PC-3 (cell line): Measurements from ENCODE around the gene SLC34A3. TPM values are rescaled to one million over a fixed set of nuclear protein-coding genes. Genes with fewer than 3 reads are reported as not detected.
"Not testable (repeated sequence)": the region's sequence is repeated elsewhere in the genome, so short reads cannot be mapped to it uniquely, and the experiment has no call there.

Source experiments
- ATAC-seq: fragments of 200-7000 bp; cut with Tn5 transposase; 2 replicates; pipeline ENCODE4 v1.9.1; 2020; ENCODE audit warnings: mild to moderate bottlenecking, moderate library complexity
- BruUV-seq: library from RNA; stranded (reverse); fragments of 400-500 nt; replicated peaks from 2 replicates; lab custom pipeline; 2021; lab: Mats Ljungman, UMichigan
- CTCF ChIA-PET: fragments of 300-600 bp; sonication (Branson Sonifier 250); formaldehyde crosslinking; loops from one replicate; lab custom pipeline; 2022; ENCODE audit warnings: antibody characterized with exemption; lab: Charles Lee
- POLR2A ChIA-PET: fragments of 300-600 bp; sonication (Branson Sonifier 250); formaldehyde crosslinking; loops from one replicate; lab custom pipeline; 2022; ENCODE audit warnings: antibody characterized with exemption; ENCODE audit not compliant: unreplicated experiment; lab: Charles Lee
- DNase-seq: peaks from one replicate; pipeline ENCODE4 v3.0.0-alpha.2; 2015
- H2AFZ ChIP-seq: fragments of 300-600 bp; sonication (generic); 2 replicates; pipeline ENCODE4 v1.6.0; 2016; ENCODE audit warnings: antibody characterized with exemption, low read length
- H3F3A ChIP-seq: fragments of 300-600 bp; sonication (generic); one replicate; pipeline ENCODE4 v1.6.0; 2017; ENCODE audit warnings: antibody characterized with exemption, low read length, control low read depth, mild to moderate bottlenecking; ENCODE audit not compliant: unreplicated experiment
- H3K27ac ChIP-seq: fragments of 300-600 bp; sonication (generic); 2 replicates; pipeline ENCODE4 v1.5.1; 2016; ENCODE audit warnings: mild to moderate bottlenecking, low read length
- H3K27me3 ChIP-seq: fragments of 300-600 bp; sonication (generic); 2 replicates; pipeline ENCODE4 v1.6.1; 2016; ENCODE audit warnings: low read length, mixed read lengths
- H3K36me3 ChIP-seq: fragments of 300-600 bp; sonication (generic); 2 replicates; pipeline ENCODE4 v1.6.1; 2016; ENCODE audit warnings: low read depth, mixed run types, low read length, mixed read lengths
- H3K4me1 ChIP-seq: fragments of 300-600 bp; sonication (generic); 2 replicates; pipeline ENCODE4 v1.5.1; 2016; ENCODE audit warnings: low read length; ENCODE audit not compliant: insufficient read depth
- H3K4me2 ChIP-seq: fragments of 300-600 bp; sonication (generic); 2 replicates; pipeline ENCODE4 v1.6.0; 2016; ENCODE audit warnings: low read length
- H3K4me3 ChIP-seq: fragments of 300-600 bp; sonication (generic); 2 replicates; pipeline ENCODE4 v1.5.1; 2016; ENCODE audit warnings: mild to moderate bottlenecking, low read length, mixed read lengths
- H3K79me2 ChIP-seq: fragments of 300-600 bp; sonication (generic); 2 replicates; pipeline ENCODE4 v1.6.1; 2017; ENCODE audit warnings: low read length, mixed read lengths
- H3K9ac ChIP-seq: fragments of 300-600 bp; sonication (generic); 2 replicates; pipeline ENCODE4 v1.6.0; 2016; ENCODE audit warnings: mild to moderate bottlenecking, low read length
- H3K9me2 ChIP-seq: fragments of 300-600 bp; sonication (generic); replicated peaks from 2 replicates; pipeline ENCODE4 v1.6.1; 2016; ENCODE audit warnings: mixed run types, low read length, mixed read lengths
- H3K9me3 ChIP-seq: fragments of 300-600 bp; sonication (generic); 2 replicates; pipeline ENCODE4 v1.6.1; 2016; ENCODE audit warnings: low read length, mixed read lengths
- H4K20me1 ChIP-seq: fragments of 300-600 bp; sonication (generic); 2 replicates; pipeline ENCODE4 v1.6.1; 2016; ENCODE audit warnings: low read length, mixed read lengths
- EZH2 ChIP-seq: fragments of 300-600 bp; sonication (generic); IDR thresholded peaks from one replicate; pipeline ENCODE4 v1.6.1; 2017; ENCODE audit warnings: antibody characterized with exemption, mild to moderate bottlenecking, low read length; ENCODE audit not compliant: unreplicated experiment
- EZH2phosphoT487 ChIP-seq: fragments of 300-600 bp; sonication (generic); IDR thresholded peaks from 2 replicates; pipeline ENCODE4 v1.6.1; 2018; ENCODE audit warnings: mild to moderate bottlenecking, antibody characterized with exemption, low read length, borderline replicate concordance
- intact Hi-C: fragments of 100-400 bp; cut with micrococcal nuclease; formaldehyde crosslinking; loops from 2 replicates; pipeline ENCODE4 v1.9.0; 2023
- total RNA-seq: library from RNA; depleted of rRNA; stranded (reverse); fragments of >200 nt; gene quantifications from 2 replicates; pipeline ENCODE4 v1.2.3, GENCODE V29; 2014
- TF ChIP-seq, protein P1 (sequence below): fragments of 300-600 bp; sonication (generic); conservative IDR thresholded peaks from 2 replicates; pipeline ENCODE4 v1.5.1; 2017; ENCODE audit warnings: antibody characterized with exemption, low read depth, mild to moderate bottlenecking, low read length

SLC34A3 gene
- total RNA-seq, 1 experiment from 2014 or later: 1.5 TPM

DNA sequence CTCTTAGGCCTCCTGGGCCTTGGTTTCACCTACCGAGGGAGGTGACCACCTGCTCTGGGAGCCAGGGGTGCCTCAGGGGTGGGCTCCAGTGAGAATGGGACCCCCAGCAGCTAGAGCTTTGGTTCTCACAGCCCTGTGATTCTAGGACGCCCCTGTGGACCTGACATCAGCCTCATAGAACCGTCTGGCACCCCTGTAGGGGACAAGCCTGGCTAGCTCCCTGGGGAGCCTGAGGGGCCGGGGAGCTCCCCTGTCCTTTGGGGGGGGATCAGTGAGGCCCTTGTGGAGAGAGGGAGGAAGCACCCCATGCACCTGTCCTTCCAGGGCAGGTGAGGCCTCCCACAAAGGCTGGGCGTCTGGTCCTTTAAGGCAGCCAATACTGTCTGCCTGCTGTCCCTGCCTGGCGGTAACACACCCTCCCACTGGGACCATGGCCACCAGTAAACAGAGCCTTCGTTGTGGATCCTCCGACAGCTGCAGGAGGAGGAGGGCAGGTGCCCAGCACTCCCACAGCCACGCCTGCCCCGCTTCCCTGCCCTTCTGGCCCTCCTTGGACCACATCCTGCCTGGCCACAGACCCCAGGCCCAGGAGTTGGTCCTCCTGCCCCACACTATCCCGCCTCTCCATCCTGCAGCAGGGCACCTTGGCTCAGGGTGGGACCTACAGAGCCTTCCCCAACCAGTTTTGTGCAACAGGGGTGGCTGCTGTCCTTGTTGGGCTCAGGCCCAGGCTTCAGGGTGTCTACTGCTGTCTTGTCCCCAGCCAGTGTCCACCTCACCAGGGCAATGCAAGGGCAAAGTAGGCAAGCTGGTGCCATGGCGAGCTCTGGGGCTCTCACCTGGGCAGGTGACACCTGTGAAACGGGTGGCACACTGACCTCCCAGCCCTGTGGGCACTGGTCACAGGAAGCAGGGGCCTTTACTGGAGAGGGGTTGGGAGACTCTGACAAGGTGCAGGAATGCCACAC is 7.3 kb downstream of the SLC34A3 start:
- H3K79me2 ChIP-seq: peaks cover 40% of the 10 kb centered on the region
- peak; percentile 20 for ATAC-seq
- H3F3A ChIP-seq: peaks cover 3% of the 10 kb centered on the region
- peaks cover 15% of the 10 kb centered on the region for H3K36me3 ChIP-seq
- ChIA-PET CTCF (no interaction called here), POLR2A (interaction anchor here (0.6 kb wide), 2 partner anchors 11 to 88 kb away, joined by 3 to 4 read pairs; partner anchors contain the start of gene RNF224)
- no peak overlapping the region for H3K4me3 ChIP-seq
- H3K27ac ChIP-seq: 0 out of 2 replicates have a peak overlapping the region, but pooled peaks have one; percentile 3
- H2AFZ ChIP-seq: no peak overlapping the region
- H3K4me2 ChIP-seq: peak overlapping the region; percentile 95
- no peaks in the 10 kb centered on the region for H3K9me3 ChIP-seq
- H3K27me3 ChIP-seq: no peaks in the 10 kb centered on the region
- no peaks in the 10 kb centered on the region for H3K9me2 ChIP-seq
- intact Hi-C loops: no loop called here
- no TSS peak for BruUV-seq
- peak; percentile 46 for DNase-seq
- no peak overlapping the region for H3K9ac ChIP-seq
- H4K20me1 ChIP-seq: peaks cover 15% of the 10 kb centered on the region
- no peak for TF ChIP-seq EZH2phosphoT487
- peaks cover 31% of the 10 kb centered on the region for H3K4me1 ChIP-seq

DNA sequence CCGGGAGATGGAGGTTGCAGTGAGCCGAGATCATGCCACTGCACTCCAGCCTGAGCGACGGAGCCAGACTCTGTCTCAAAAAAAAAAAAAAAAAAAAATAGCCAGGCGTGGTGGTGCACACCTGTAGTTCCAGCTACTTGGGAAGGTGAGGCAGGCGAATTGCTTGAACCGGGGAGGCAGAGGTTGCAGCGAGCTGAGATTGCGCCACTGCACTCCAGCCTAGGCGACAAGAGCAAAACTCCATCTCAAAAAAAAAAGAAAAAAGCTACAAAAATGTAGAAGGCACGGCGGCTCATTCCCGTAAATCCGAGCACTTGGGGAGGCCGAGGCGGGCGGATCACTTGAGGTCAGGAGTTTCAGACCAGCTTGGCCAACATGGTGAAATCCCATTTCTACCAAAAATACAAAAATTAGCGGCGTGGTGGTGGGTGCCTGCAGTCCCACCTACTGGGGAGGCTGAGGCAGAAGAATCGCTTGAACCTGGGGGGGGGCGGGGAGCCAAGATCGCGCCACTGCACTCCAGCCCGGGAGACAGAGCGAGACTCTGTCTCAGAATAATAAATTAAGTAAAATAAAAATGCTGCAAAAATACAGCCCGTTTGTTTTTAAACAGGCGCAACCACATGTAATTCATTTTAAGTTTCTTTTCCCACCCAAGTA is 9.0 kb downstream of the SLC34A3 start:
- ATAC-seq, H3K9me3 ChIP-seq, H3K9me2 ChIP-seq, H3K27me3 ChIP-seq, H3F3A ChIP-seq, intact Hi-C loops, DNase-seq: not testable (repeated sequence)
- BruUV-seq: TSS peak; percentile 70
- Histone ChIP-seq H3K79me2 (peaks cover 46% of the 10 kb centered on the region), H2AFZ (peak overlapping the region; percentile 78; the same call in 1 of the 2 replicates), H3K4me3 (peak overlapping the region; percentile 84), H3K36me3 (peaks cover 17% of the 10 kb centered on the region), H4K20me1 (peaks cover 28% of the 10 kb centered on the region), H3K4me2 (peak overlapping the region; percentile 95), H3K9ac (peak overlapping the region; percentile 87), H3K4me1 (peaks cover 37% of the 10 kb centered on the region), H3K27ac (peak overlapping the region; percentile 89)
- POLR2A ChIA-PET: interaction anchor here (0.7 to 1.4 kb wide), 2 partner anchors 13 to 14 kb away, joined by 4 to 10 read pairs; partner anchors contain the start of gene RNF224
- CTCF ChIA-PET: interaction anchor here (1.0 kb wide), 1 partner anchor 110 kb away, joined by 3 read pairs; no protein-coding TSS in a partner anchor

DNA sequence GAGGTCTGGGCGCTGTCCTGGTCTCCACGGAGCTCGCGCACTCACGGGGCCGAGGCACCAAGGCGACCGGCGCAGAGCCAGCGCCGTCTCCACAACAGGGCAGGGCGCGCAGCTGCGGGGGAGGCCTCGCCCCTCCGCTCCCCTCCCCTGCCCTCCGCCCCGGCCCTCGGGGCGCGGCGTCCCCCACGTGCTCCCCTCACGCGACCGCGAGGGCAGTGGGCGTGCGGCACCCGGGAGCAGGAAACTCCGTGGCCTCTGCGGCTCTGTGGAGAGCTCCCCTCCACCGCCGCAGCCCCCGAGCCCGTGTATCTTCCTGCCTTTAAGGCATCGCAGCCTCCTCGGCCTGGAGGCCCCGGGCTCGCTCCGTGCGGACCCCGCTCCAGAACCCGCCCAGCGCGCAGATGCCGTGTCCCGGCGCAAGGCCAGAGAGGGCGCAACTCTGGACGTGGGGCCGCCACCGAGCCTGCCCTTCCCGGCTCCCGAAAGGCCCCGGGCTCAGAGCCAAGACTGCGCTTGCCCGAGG is 9.7 kb downstream of the SLC34A3 start:
- Histone ChIP-seq H3K36me3 (peaks cover 17% of the 10 kb centered on the region), H3K27ac (peak overlapping the region; percentile 89), H3K4me1 (peaks cover 37% of the 10 kb centered on the region), H2AFZ (peak overlapping the region; percentile 78), H3K9me2 (no peaks in the 10 kb centered on the region), H3K9ac (peak overlapping the region; percentile 87), H3K79me2 (peaks cover 46% of the 10 kb centered on the region), H3K4me2 (peak overlapping the region; percentile 95), H3K4me3 (peak overlapping the region; percentile 84), H4K20me1 (peaks cover 28% of the 10 kb centered on the region), H3K9me3 (no peaks in the 10 kb centered on the region), H3K27me3 (no peaks in the 10 kb centered on the region), H3F3A (peaks cover 5% of the 10 kb centered on the region)
- DNase-seq: peak; percentile 57
- peak; percentile 23 for ATAC-seq
- intact Hi-C loops: no loop called here
- no peak for TF ChIP-seq EZH2
- peak; percentile 62; the same call in 1 of the 2 replicates for TF ChIP-seq EZH2phosphoT487
- TF ChIP-seq, protein P1, sequence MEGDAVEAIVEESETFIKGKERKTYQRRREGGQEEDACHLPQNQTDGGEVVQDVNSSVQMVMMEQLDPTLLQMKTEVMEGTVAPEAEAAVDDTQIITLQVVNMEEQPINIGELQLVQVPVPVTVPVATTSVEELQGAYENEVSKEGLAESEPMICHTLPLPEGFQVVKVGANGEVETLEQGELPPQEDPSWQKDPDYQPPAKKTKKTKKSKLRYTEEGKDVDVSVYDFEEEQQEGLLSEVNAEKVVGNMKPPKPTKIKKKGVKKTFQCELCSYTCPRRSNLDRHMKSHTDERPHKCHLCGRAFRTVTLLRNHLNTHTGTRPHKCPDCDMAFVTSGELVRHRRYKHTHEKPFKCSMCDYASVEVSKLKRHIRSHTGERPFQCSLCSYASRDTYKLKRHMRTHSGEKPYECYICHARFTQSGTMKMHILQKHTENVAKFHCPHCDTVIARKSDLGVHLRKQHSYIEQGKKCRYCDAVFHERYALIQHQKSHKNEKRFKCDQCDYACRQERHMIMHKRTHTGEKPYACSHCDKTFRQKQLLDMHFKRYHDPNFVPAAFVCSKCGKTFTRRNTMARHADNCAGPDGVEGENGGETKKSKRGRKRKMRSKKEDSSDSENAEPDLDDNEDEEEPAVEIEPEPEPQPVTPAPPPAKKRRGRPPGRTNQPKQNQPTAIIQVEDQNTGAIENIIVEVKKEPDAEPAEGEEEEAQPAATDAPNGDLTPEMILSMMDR: 0 out of 2 replicates have a peak, but pooled peaks have one; percentile 11
- CTCF ChIA-PET: interaction anchor here (1.0 kb wide), 1 partner anchor 111 kb away, joined by 3 read pairs; no protein-coding TSS in a partner anchor
- BruUV-seq: no TSS peak
- POLR2A ChIA-PET: interaction anchor here (0.6 to 1.4 kb wide), 6 partner anchors 13 to 175 kb away, joined by 4 to 10 read pairs (median 4); partner anchors contain the start of genes RNF224 and TOR4A
